Measurements from ENCODE around the gene DEXI. TPM values are rescaled to one million over a fixed set of nuclear protein-coding genes. Genes with fewer than 3 reads are reported as not detected.
A peak's percentile ranks its signal among the peaks of the same experiment; 100 is the strongest.

Gene DEXI
- total RNA-seq, 1 donor from 2014 or later, result 110 TPM

- Histone ChIP-seq H3K4me1 (peaks cover 70% of the 10 kb centered on the region), H3K27me3 (ENCODE audit: low read depth) (peaks cover 35% of the 10 kb centered on the region)
- intact Hi-C loops (cut with micrococcal nuclease), result no loop called here
These were observed 60.7 kb downstream of the DEXI start for GRCh38 chr16:10881479-10882030.

GRCh38 chr16:10880594-10881452, 61.4 kb downstream of the DEXI start:
- no peaks in the 10 kb centered on the region for H3K9me3 ChIP-seq (replicated peaks)
- peak overlapping the region; percentile 80 for H3K27ac ChIP-seq (replicated peaks)
- no peak for TF ChIP-seq CTCF (IDR thresholded peaks at IDR 0.05; ENCODE audit: borderline replicate concordance)
- H3K4me1 ChIP-seq, result peaks cover 65% of the 10 kb centered on the region
- H3K36me3 ChIP-seq, result peaks cover 6% of the 10 kb centered on the region
- peak overlapping the region; percentile 76 for H3K4me3 ChIP-seq
- intact Hi-C loops (cut with micrococcal nuclease), result no loop called here
- H3K27me3 ChIP-seq (ENCODE audit: low read depth), result peaks cover 40% of the 10 kb centered on the region
- no peak for DNase-seq

More at GRCh38 chr16:10881479-10882030, 60.7 kb downstream of the DEXI start:
- TF ChIP-seq CTCF (IDR thresholded peaks at IDR 0.05; ENCODE audit: borderline replicate concordance), result no peak
- H3K27ac ChIP-seq (replicated peaks), result peak overlapping the region; percentile 80
- no peaks in the 10 kb centered on the region for H3K9me3 ChIP-seq (replicated peaks)
- no peak for DNase-seq
- H3K4me3 ChIP-seq, result peak overlapping the region; percentile 76
- peaks cover 6% of the 10 kb centered on the region for H3K36me3 ChIP-seq

- peak overlapping the region; percentile 76 for H3K4me3 ChIP-seq
- no peaks in the 10 kb centered on the region for H3K9me3 ChIP-seq (replicated peaks)
- peaks cover 58% of the 10 kb centered on the region for H3K4me1 ChIP-seq
- no peak for DNase-seq
- peak overlapping the region; percentile 80 for H3K27ac ChIP-seq (replicated peaks)
- peaks cover 43% of the 10 kb centered on the region for H3K27me3 ChIP-seq (ENCODE audit: low read depth)
- TF ChIP-seq CTCF (IDR thresholded peaks at IDR 0.05; ENCODE audit: borderline replicate concordance), result no peak
- intact Hi-C loops (cut with micrococcal nuclease), result no loop called here
- H3K36me3 ChIP-seq, result peaks cover 6% of the 10 kb centered on the region
These were observed 62.3 kb downstream of the DEXI start for GRCh38 chr16:10879681-10880589.

Other genes starting within 250 kb of the DEXI start
- not detected for gene TEKT5, start 247.5 kb downstream of the DEXI start, total RNA-seq
- 50.6 TPM for gene NUBP1, start 198.6 kb downstream of the DEXI start, total RNA-seq
- gene TVP23A, start 123.7 kb downstream of the DEXI start, total RNA-seq, result 0.22 TPM
- 9.4 TPM for gene CIITA, start 65.3 kb downstream of the DEXI start, total RNA-seq
- 24.6 TPM for gene CLEC16A, start 2.1 kb upstream of the DEXI start, total RNA-seq

Data from left ventricle myocardium inferior (tissue), 1 donor.